Measurements from ENCODE around the gene MED31. TPM values are rescaled to one million over a fixed set of nuclear protein-coding genes. Genes with fewer than 3 reads are reported as not detected.

MED31 gene
- total and polyA plus RNA-seq, 2 of the 4 experiments (the other 2 are of a cell fraction) = 5.6 to 11.6 TPM

DNA sequence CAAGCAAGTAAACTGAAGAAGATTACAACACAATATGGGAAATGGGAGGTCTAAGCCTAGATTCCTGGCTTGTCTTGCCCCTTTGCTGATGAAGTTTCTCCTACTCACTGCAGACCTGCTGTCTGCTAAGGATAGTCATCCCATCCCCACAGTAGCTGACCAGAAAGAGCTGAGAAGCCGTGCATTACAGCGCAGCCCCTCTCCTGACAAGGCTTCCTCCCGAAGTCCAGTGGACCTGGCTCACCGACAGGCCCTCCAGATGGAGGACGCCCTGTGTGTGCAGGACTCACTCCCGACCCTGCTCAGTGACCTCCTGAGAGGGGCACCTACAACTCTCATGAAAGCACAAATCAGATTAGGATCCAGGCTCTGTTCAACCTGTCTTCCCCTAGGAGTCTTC is 46.3 kb downstream of the MED31 start:
- Histone ChIP-seq H3K36me3 (ENCODE audit: control insufficient read depth, insufficient read depth, low read length) (peaks cover 45% of the 10 kb centered on the region), H2BK5ac (ENCODE audit: low read depth, low read length, poor library complexity, severe bottlenecking) (no peak overlapping the region)

More for the DNA sequence above, 46.3 kb downstream of the MED31 start:
- Histone ChIP-seq H3K27ac (ENCODE audit: insufficient read depth, low read length) (no peak overlapping the region), H3K4me2 (ENCODE audit: low read depth, low read length) (no peak overlapping the region), H2BK15ac (ENCODE audit: low read depth, low read length) (no peak overlapping the region), H3K14ac (replicated peaks; ENCODE audit: low read depth, low read length) (no peak overlapping the region), H4K20me1 (ENCODE audit: insufficient read depth, low read length) (no peaks in the 10 kb centered on the region), H3K4me3 (ENCODE audit: insufficient read depth, low read depth, low read length) (no peak overlapping the region), H2AFZ (replicated peaks; ENCODE audit: low read length, poor library complexity) (no peak overlapping the region), H3K56ac (ENCODE audit: extremely low read depth, insufficient read depth, low read length) (no peak overlapping the region), H2AK5ac (ENCODE audit: low read depth, low read length) (no peak overlapping the region), H3K79me1 (ENCODE audit: low read depth in 1 of 2, low read length in 2 of 2) (peaks cover 16 to 29% of the 10 kb centered on the region in 2 experiments; a peak in 3 of 4 replicates), H4K91ac (ENCODE audit: insufficient read depth, low read depth, low read length) (no peak overlapping the region), H3K9ac (ENCODE audit: low read depth, low read length) (no peak overlapping the region), H2BK20ac (ENCODE audit: low read depth, low read length) (no peak overlapping the region), H3K27me3 (ENCODE audit: control insufficient read depth, insufficient read depth, low read length) (no peaks in the 10 kb centered on the region), H3K9me1 (ENCODE audit: insufficient read depth, low read length) (no peaks in the 10 kb centered on the region; the same call in 1 of the 2 replicates), H3K4ac (ENCODE audit: low read depth, low read length) (no peak overlapping the region), H4K8ac (ENCODE audit: low read depth in 2 of 2, low read length in 2 of 2) (no peak overlapping the region), H2AK9ac (replicated peaks; ENCODE audit: low read depth, low read length, poor library complexity) (no peak overlapping the region), H4K5ac (ENCODE audit: low read depth, low read length) (no peak overlapping the region), H3K4me1 (ENCODE audit: control insufficient read depth, insufficient read depth, low read length) (no peaks in the 10 kb centered on the region; the same call in none of the 2 replicates), H3K18ac (ENCODE audit: low read depth, low read length) (no peak overlapping the region), H3K9me3 (ENCODE audit: control insufficient read depth, insufficient read depth, low read length) (no peaks in the 10 kb centered on the region), H3K23ac (ENCODE audit: low read depth, low read length) (no peak overlapping the region), H2BK120ac (ENCODE audit: low read depth, low read length) (no peak overlapping the region)
- TF ChIP-seq RAD21 (IDR thresholded peaks at IDR 0.05; ENCODE audit: low read length) = no peak
- TF ChIP-seq, protein P1, sequence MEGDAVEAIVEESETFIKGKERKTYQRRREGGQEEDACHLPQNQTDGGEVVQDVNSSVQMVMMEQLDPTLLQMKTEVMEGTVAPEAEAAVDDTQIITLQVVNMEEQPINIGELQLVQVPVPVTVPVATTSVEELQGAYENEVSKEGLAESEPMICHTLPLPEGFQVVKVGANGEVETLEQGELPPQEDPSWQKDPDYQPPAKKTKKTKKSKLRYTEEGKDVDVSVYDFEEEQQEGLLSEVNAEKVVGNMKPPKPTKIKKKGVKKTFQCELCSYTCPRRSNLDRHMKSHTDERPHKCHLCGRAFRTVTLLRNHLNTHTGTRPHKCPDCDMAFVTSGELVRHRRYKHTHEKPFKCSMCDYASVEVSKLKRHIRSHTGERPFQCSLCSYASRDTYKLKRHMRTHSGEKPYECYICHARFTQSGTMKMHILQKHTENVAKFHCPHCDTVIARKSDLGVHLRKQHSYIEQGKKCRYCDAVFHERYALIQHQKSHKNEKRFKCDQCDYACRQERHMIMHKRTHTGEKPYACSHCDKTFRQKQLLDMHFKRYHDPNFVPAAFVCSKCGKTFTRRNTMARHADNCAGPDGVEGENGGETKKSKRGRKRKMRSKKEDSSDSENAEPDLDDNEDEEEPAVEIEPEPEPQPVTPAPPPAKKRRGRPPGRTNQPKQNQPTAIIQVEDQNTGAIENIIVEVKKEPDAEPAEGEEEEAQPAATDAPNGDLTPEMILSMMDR (conservative IDR thresholded peaks at IDR 0.05; ENCODE audit: low read depth, low read length) = no peak
- no peak for TF ChIP-seq RFX5 (IDR thresholded peaks at IDR 0.05; ENCODE audit: low read depth, low read length)
- no peak for TF ChIP-seq CEBPB (IDR thresholded peaks at IDR 0.05; ENCODE audit: low read depth, low read length)
- TF ChIP-seq, protein P2, sequence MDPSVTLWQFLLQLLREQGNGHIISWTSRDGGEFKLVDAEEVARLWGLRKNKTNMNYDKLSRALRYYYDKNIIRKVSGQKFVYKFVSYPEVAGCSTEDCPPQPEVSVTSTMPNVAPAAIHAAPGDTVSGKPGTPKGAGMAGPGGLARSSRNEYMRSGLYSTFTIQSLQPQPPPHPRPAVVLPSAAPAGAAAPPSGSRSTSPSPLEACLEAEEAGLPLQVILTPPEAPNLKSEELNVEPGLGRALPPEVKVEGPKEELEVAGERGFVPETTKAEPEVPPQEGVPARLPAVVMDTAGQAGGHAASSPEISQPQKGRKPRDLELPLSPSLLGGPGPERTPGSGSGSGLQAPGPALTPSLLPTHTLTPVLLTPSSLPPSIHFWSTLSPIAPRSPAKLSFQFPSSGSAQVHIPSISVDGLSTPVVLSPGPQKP (IDR thresholded peaks at IDR 0.05; ENCODE audit: borderline replicate concordance, low read depth, low read length) = no peak
- DNase-seq (no peak), ATAC-seq (ENCODE audit: low read depth) (no peak)
- WGBS, 2 experiments (ENCODE audit: extremely low coverage in 2 of 2, insufficient read length in 1 of 2) = 100% methylated on average over 5 of the region's 6 CpGs; no CpG with 5 or more reads in 1 of the 2 experiments
- in situ Hi-C loops (cut with MboI; ENCODE audit: low sequenced_read_pairs) (no loop called here), intact Hi-C loops (cut with micrococcal nuclease) (no loop called here), dilution Hi-C loops (cut with HindIII; ENCODE audit: low sequenced_read_pairs, unreplicated experiment) (no loop called here)
- ChIA-PET POLR2A (ENCODE audit: unreplicated experiment) (no interaction called here), CTCF (interaction anchor here (1.0 kb wide), 1 partner anchor 10 kb away, joined by 3 read pairs; no protein-coding TSS in a partner anchor)
- BruUV-seq (replicated peaks) = no TSS peak
